ENCODE data around the gene GTPBP1.
A peak's percentile ranks its signal among the peaks of the same experiment; 100 is the strongest.

GTPBP1 gene

GRCh38 chr22:38705235-38706100 is at the start of gene GTPBP1:
GTPBP1 (plus strand) TSS chr22:38705944; CDS start chr22:38705956, 12 bp downstream.
- peak within 1 kb of the TSS; percentile 79 for H3K4me3 ChIP-seq (ENCODE audit: low read depth, low read length)
- no peak for TF ChIP-seq CTCF (IDR thresholded peaks at IDR 0.05; ENCODE audit: borderline replicate concordance, insufficient read depth, low read depth, low read length)

GRCh38 chr22:38656256-38657044 is 49.3 kb upstream of the GTPBP1 start, which contains the start of the genes CBY1 and FAM227A:
CBY1 (plus strand) TSS chr22:38656638; CDS start chr22:38668055, 11,417 bp downstream.
FAM227A (minus strand) TSS chr22:38656392; CDS start chr22:38650168, 6,224 bp downstream.
- peak within 1 kb of the TSS; percentile 91 for H3K4me3 ChIP-seq (ENCODE audit: low read depth, low read length)
- no peak for TF ChIP-seq CTCF (IDR thresholded peaks at IDR 0.05; ENCODE audit: borderline replicate concordance, insufficient read depth, low read depth, low read length)

- TF ChIP-seq CTCF (IDR thresholded peaks at IDR 0.05; ENCODE audit: borderline replicate concordance, insufficient read depth, low read depth, low read length), result no peak
Observed at GRCh38 chr22:38657045-38657909, 48.5 kb upstream of the GTPBP1 start.

GRCh38 chr22:38674888-38675287 is 30.9 kb upstream of the GTPBP1 start:
- no peak overlapping the region for H3K4me3 ChIP-seq (ENCODE audit: low read depth, low read length)
- no peak for TF ChIP-seq CTCF (IDR thresholded peaks at IDR 0.05; ENCODE audit: borderline replicate concordance, insufficient read depth, low read depth, low read length)

More at GRCh38 chr22:38657045-38657909, 48.5 kb upstream of the GTPBP1 start:
- H3K4me3 ChIP-seq (ENCODE audit: low read depth, low read length), result peak overlapping the region; percentile 91

- no peak overlapping the region for H3K4me3 ChIP-seq (ENCODE audit: low read depth, low read length)
Observed at GRCh38 chr22:38675833-38676232, 29.9 kb upstream of the GTPBP1 start.

More at GRCh38 chr22:38675833-38676232, 29.9 kb upstream of the GTPBP1 start:
- no peak for TF ChIP-seq CTCF (IDR thresholded peaks at IDR 0.05; ENCODE audit: borderline replicate concordance, insufficient read depth, low read depth, low read length)
